Measurements from ENCODE around the gene LRCH1. TPM values are rescaled to one million over a fixed set of nuclear protein-coding genes. Genes with fewer than 3 reads are reported as not detected.

LRCH1 gene
- total RNA-seq, 1 experiment from 2014 or later = 11.8 TPM

- no peak for TF ChIP-seq USF1 (CRISPR knock-in tag; IDR thresholded peaks at IDR 0.05)
- TF ChIP-seq NR1H2 (CRISPR knock-in tag; IDR thresholded peaks at IDR 0.05) = no peak
- no peak for TF ChIP-seq NFYB (CRISPR knock-in tag; conservative IDR thresholded peaks at IDR 0.05; ENCODE audit: low read depth)
- no peak for TF ChIP-seq ZNF425 (CRISPR knock-in tag; conservative IDR thresholded peaks at IDR 0.05)
- no peak for TF ChIP-seq FOXJ3 (CRISPR knock-in tag; IDR thresholded peaks at IDR 0.05; ENCODE audit: borderline replicate concordance)
- no peak for TF ChIP-seq E2F1 (CRISPR knock-in tag; IDR thresholded peaks at IDR 0.05)
- TF ChIP-seq FOXP4 (CRISPR knock-in tag; IDR thresholded peaks at IDR 0.05) = no peak
- no peak for TF ChIP-seq CREB1 (CRISPR knock-in tag; IDR thresholded peaks at IDR 0.05)
- TF ChIP-seq ARID4B (CRISPR knock-in tag; IDR thresholded peaks at IDR 0.05; ENCODE audit: borderline replicate concordance) = no peak
- no peak for TF ChIP-seq KAT7 (CRISPR knock-in tag; IDR thresholded peaks at IDR 0.05; ENCODE audit: borderline replicate concordance)
- TF ChIP-seq ETV6 (CRISPR knock-in tag; IDR thresholded peaks at IDR 0.05) = no peak
- TF ChIP-seq RORB (CRISPR knock-in tag; IDR thresholded peaks at IDR 0.05) = no peak
- no peak for TF ChIP-seq NFATC4 (CRISPR knock-in tag; IDR thresholded peaks at IDR 0.05)
- no peak for TF ChIP-seq CREM (CRISPR knock-in tag; IDR thresholded peaks at IDR 0.05)
These were observed 192.7 kb downstream of the LRCH1 start (continued) for GRCh38 chr13:46745706-46746105.

GRCh38 chr13:46747031-46747820 is 194.3 kb downstream of the LRCH1 start:
- ChIA-PET CTCF (interaction anchor here (0.7 kb wide), 1 partner anchor 125 kb away, joined by 7 read pairs; no protein-coding TSS in a partner anchor), POLR2A (no interaction called here)
- Mint-ChIP-seq H3K36me3 (peaks cover 27% of the 10 kb centered on the region), H3K4me1 (no peaks in the 10 kb centered on the region), H3K9me3 (peaks cover 13% of the 10 kb centered on the region), H3K27me3 (ENCODE audit: low read depth) (no peaks in the 10 kb centered on the region), H3K27ac (no peak overlapping the region), H3K4me3 (no peak overlapping the region)
- ATAC-seq (no peak), DNase-seq (ENCODE audit: low spot score) (no peak)
- TF ChIP-seq PRRX2 (CRISPR knock-in tag; IDR thresholded peaks at IDR 0.05) (no peak), TCF7 (CRISPR knock-in tag; IDR thresholded peaks at IDR 0.05; ENCODE audit: low read depth) (no peak), ZNF232 (CRISPR knock-in tag; IDR thresholded peaks at IDR 0.05) (no peak), MLX (CRISPR knock-in tag; IDR thresholded peaks at IDR 0.05) (no peak), E2F5 (CRISPR knock-in tag; IDR thresholded peaks at IDR 0.05) (no peak), MYBL2 (CRISPR knock-in tag; IDR thresholded peaks at IDR 0.05) (no peak)
